ENCODE results near the gene ABAT.
"Not testable (repeated sequence)": the region's sequence is repeated elsewhere in the genome, so short reads cannot be mapped to it uniquely, and the experiment has no call there.

The ABAT gene

GRCh38 chr16:8729779-8730334 is 55.4 kb downstream of the ABAT start:
- no peak overlapping the region for H3K27ac ChIP-seq (ENCODE audit: low read depth, low read length)
- no peak overlapping the region for H3K4me3 ChIP-seq (ENCODE audit: low read length)
- H3K27me3 ChIP-seq (ENCODE audit: control insufficient read depth, insufficient read depth, low read length): no peaks in the 10 kb centered on the region
- H3K9ac ChIP-seq (ENCODE audit: low read length): no peak overlapping the region
- no peaks in the 10 kb centered on the region for H3K4me1 ChIP-seq (ENCODE audit: control insufficient read depth, insufficient read depth, low read length)
- no peaks in the 10 kb centered on the region for H3K36me3 ChIP-seq (ENCODE audit: control insufficient read depth, insufficient read depth, low read length)

GRCh38 chr16:8730335-8730915 is 56.0 kb downstream of the ABAT start:
- Histone ChIP-seq H3K36me3 (ENCODE audit: control insufficient read depth, insufficient read depth, low read length) (no peaks in the 10 kb centered on the region), H3K9ac (ENCODE audit: low read length) (no peak overlapping the region), H3K4me3 (ENCODE audit: low read length) (no peak overlapping the region), H3K27me3 (ENCODE audit: control insufficient read depth, insufficient read depth, low read length) (no peaks in the 10 kb centered on the region), H3K27ac (ENCODE audit: low read depth, low read length) (no peak overlapping the region), H3K4me1 (ENCODE audit: control insufficient read depth, insufficient read depth, low read length) (no peaks in the 10 kb centered on the region)

GRCh38 chr16:8733849-8734540 is 59.6 kb downstream of the ABAT start:
- H3K4me1 ChIP-seq (ENCODE audit: control insufficient read depth, insufficient read depth, low read length): no peaks in the 10 kb centered on the region
- H3K36me3 ChIP-seq (ENCODE audit: control insufficient read depth, insufficient read depth, low read length): no peaks in the 10 kb centered on the region
- no peak overlapping the region for H3K4me3 ChIP-seq (ENCODE audit: low read length)
- no peak overlapping the region for H3K27ac ChIP-seq (ENCODE audit: low read depth, low read length)
- H3K27me3 ChIP-seq (ENCODE audit: control insufficient read depth, insufficient read depth, low read length): no peaks in the 10 kb centered on the region
- H3K9ac ChIP-seq (ENCODE audit: low read length): no peak overlapping the region

- Histone ChIP-seq H3K4me3 (ENCODE audit: low read length) (no peak overlapping the region), H3K9ac (ENCODE audit: low read length) (no peak overlapping the region), H3K27me3 (ENCODE audit: control insufficient read depth, insufficient read depth, low read length) (no peaks in the 10 kb centered on the region), H3K4me1 (ENCODE audit: control insufficient read depth, insufficient read depth, low read length) (no peaks in the 10 kb centered on the region), H3K36me3 (ENCODE audit: control insufficient read depth, insufficient read depth, low read length) (no peaks in the 10 kb centered on the region), H3K27ac (ENCODE audit: low read depth, low read length) (no peak overlapping the region)
Measured at GRCh38 chr16:8735574-8735973, 61.2 kb downstream of the ABAT start.

GRCh38 chr16:8736123-8736668 is 61.8 kb downstream of the ABAT start:
- no peak overlapping the region for H3K27ac ChIP-seq (ENCODE audit: low read depth, low read length)
- no peaks in the 10 kb centered on the region for H3K27me3 ChIP-seq (ENCODE audit: control insufficient read depth, insufficient read depth, low read length)
- H3K36me3 ChIP-seq (ENCODE audit: control insufficient read depth, insufficient read depth, low read length): no peaks in the 10 kb centered on the region
- no peaks in the 10 kb centered on the region for H3K4me1 ChIP-seq (ENCODE audit: control insufficient read depth, insufficient read depth, low read length)
- H3K4me3 ChIP-seq (ENCODE audit: low read length): no peak overlapping the region
- no peak overlapping the region for H3K9ac ChIP-seq (ENCODE audit: low read length)

- peaks cover 2% of the 10 kb centered on the region for H3K4me1 ChIP-seq (ENCODE audit: control insufficient read depth, insufficient read depth, low read length)
- no peak overlapping the region for H3K4me3 ChIP-seq (ENCODE audit: low read length)
- no peaks in the 10 kb centered on the region for H3K27me3 ChIP-seq (ENCODE audit: control insufficient read depth, insufficient read depth, low read length)
- H3K27ac ChIP-seq (ENCODE audit: low read depth, low read length): no peak overlapping the region
- H3K9ac ChIP-seq (ENCODE audit: low read length): no peak overlapping the region
- no peaks in the 10 kb centered on the region for H3K36me3 ChIP-seq (ENCODE audit: control insufficient read depth, insufficient read depth, low read length)
Measured at GRCh38 chr16:8739151-8739550, 64.7 kb downstream of the ABAT start.

- no peak overlapping the region for H3K27ac ChIP-seq (ENCODE audit: low read depth, low read length)
Measured at GRCh38 chr16:8739989-8740704, 65.7 kb downstream of the ABAT start.

GRCh38 chr16:8740775-8741355 is 66.4 kb downstream of the ABAT start:
- H3K27ac ChIP-seq (ENCODE audit: low read depth, low read length): no peak overlapping the region
- no peak overlapping the region for H3K4me3 ChIP-seq (ENCODE audit: low read length)
- H3K27me3 ChIP-seq (ENCODE audit: control insufficient read depth, insufficient read depth, low read length): no peaks in the 10 kb centered on the region
- H3K4me1 ChIP-seq (ENCODE audit: control insufficient read depth, insufficient read depth, low read length): peaks cover 2% of the 10 kb centered on the region
- H3K36me3 ChIP-seq (ENCODE audit: control insufficient read depth, insufficient read depth, low read length): no peaks in the 10 kb centered on the region
- no peak overlapping the region for H3K9ac ChIP-seq (ENCODE audit: low read length)

More at GRCh38 chr16:8739989-8740704, 65.7 kb downstream of the ABAT start:
- H3K9ac ChIP-seq (ENCODE audit: low read length): no peak overlapping the region
- H3K27me3 ChIP-seq (ENCODE audit: control insufficient read depth, insufficient read depth, low read length): no peaks in the 10 kb centered on the region
- no peaks in the 10 kb centered on the region for H3K36me3 ChIP-seq (ENCODE audit: control insufficient read depth, insufficient read depth, low read length)
- H3K4me1 ChIP-seq (ENCODE audit: control insufficient read depth, insufficient read depth, low read length): peaks cover 2% of the 10 kb centered on the region
- H3K4me3 ChIP-seq (ENCODE audit: low read length): no peak overlapping the region

- Histone ChIP-seq H3K4me3 (ENCODE audit: low read length) (no peak overlapping the region), H3K27me3 (ENCODE audit: control insufficient read depth, insufficient read depth, low read length) (no peaks in the 10 kb centered on the region), H3K36me3 (ENCODE audit: control insufficient read depth, insufficient read depth, low read length) (no peaks in the 10 kb centered on the region), H3K4me1 (ENCODE audit: control insufficient read depth, insufficient read depth, low read length) (peaks cover 2% of the 10 kb centered on the region), H3K9ac (ENCODE audit: low read length) (no peak overlapping the region), H3K27ac (ENCODE audit: low read depth, low read length) (no peak overlapping the region)
Measured at GRCh38 chr16:8741636-8742035, 67.2 kb downstream of the ABAT start.

GRCh38 chr16:8742068-8742467 is 67.7 kb downstream of the ABAT start:
- no peak overlapping the region for H3K9ac ChIP-seq (ENCODE audit: low read length)
- H3K27ac ChIP-seq (ENCODE audit: low read depth, low read length): no peak overlapping the region

GRCh38 chr16:8748944-8749343 is 74.5 kb downstream of the ABAT start:
- H3K36me3 ChIP-seq (ENCODE audit: control insufficient read depth, insufficient read depth, low read length); H3K27me3 ChIP-seq (ENCODE audit: control insufficient read depth, insufficient read depth, low read length); H3K4me1 ChIP-seq (ENCODE audit: control insufficient read depth, insufficient read depth, low read length); H3K4me3 ChIP-seq (ENCODE audit: low read length); H3K27ac ChIP-seq (ENCODE audit: low read depth, low read length); H3K9ac ChIP-seq (ENCODE audit: low read length): not testable (repeated sequence)

More at GRCh38 chr16:8742068-8742467, 67.7 kb downstream of the ABAT start:
- H3K36me3 ChIP-seq (ENCODE audit: control insufficient read depth, insufficient read depth, low read length): no peaks in the 10 kb centered on the region
- no peak overlapping the region for H3K4me3 ChIP-seq (ENCODE audit: low read length)
- peaks cover 2% of the 10 kb centered on the region for H3K4me1 ChIP-seq (ENCODE audit: control insufficient read depth, insufficient read depth, low read length)
- no peaks in the 10 kb centered on the region for H3K27me3 ChIP-seq (ENCODE audit: control insufficient read depth, insufficient read depth, low read length)

All from rectal smooth muscle tissue (tissue), 1 donor.